Left ventricle myocardium superior (tissue), 1 donor: Measurements from ENCODE around the gene ZNF628. TPM values are rescaled to one million over a fixed set of nuclear protein-coding genes. Genes with fewer than 3 reads are reported as not detected.
"Not testable (repeated sequence)": the region's sequence is repeated elsewhere in the genome, so short reads cannot be mapped to it uniquely, and the experiment has no call there.

Source experiments
- ATAC-seq: fragments of 200-7000 bp; cut with Tn5 transposase; one replicate; pipeline ENCODE4 v1.9.1; 2020; ENCODE audit warnings: mild to moderate bottlenecking, moderate library complexity
- DNase-seq: peaks from one replicate; pipeline ENCODE4 v3.0.0-alpha.2; 2020
- intact Hi-C: fragments of 100-400 bp; cut with micrococcal nuclease; formaldehyde crosslinking; loops from one replicate; pipeline ENCODE4 v1.11.0; 2022
- total RNA-seq: library from RNA; stranded (reverse); fragmentation: NEBNext Ultra II Directional; extraction: Animal tissue kit (Norgen Biotek cat#: 25700); gene quantifications from one replicate; pipeline ENCODE4 v1.2.1, GENCODE V29; 2021
- donor health status: DM: no; HTN: yes; CAD: no; lungs with severe emphysema.

Gene ZNF628
- total RNA-seq, 1 donor from 2014 or later, result 6.4 TPM

- DNase-seq, result peak; percentile 30
- ATAC-seq, result no peak
- intact Hi-C loops, result no loop called here
These were observed 14.3 kb downstream of the ZNF628 start for GRCh38 chr19:55490478-55491432.

- intact Hi-C loops, result no loop called here
- ATAC-seq, result no peak
- DNase-seq, result peak; percentile 18
These were observed 15.3 kb downstream of the ZNF628 start for GRCh38 chr19:55491546-55492360.

DNA sequence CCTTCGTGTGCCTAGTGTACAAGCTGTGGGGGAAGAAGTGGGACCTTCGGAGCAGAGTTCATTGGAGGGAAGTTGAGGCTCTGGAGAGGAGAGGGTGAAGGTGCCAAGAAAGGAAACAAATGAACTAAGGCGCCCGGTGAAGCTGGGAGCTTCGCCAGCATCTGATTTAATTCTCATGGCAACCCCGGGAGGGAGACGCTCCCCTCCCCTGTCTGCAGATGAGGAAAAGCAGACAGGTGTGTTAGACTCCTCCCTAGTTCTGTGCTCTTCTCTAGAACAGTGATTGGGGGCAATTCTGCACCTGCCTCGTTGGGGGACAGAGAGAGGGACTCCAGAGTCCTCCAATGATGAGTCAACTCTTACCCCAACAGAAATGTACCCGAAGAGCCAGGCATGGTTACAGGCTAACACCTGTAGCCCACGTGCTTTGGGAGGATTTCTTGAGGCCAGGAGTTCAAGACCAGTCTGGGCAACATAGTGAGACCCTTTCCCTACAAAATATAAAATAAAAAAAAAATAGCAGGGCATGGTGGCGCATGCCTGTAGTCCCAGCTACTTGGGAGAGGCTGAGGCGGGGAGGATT is 16.0 kb downstream of the ZNF628 start:
- ATAC-seq, result no peak
- DNase-seq, result no peak
- intact Hi-C loops, result no loop called here

DNA sequence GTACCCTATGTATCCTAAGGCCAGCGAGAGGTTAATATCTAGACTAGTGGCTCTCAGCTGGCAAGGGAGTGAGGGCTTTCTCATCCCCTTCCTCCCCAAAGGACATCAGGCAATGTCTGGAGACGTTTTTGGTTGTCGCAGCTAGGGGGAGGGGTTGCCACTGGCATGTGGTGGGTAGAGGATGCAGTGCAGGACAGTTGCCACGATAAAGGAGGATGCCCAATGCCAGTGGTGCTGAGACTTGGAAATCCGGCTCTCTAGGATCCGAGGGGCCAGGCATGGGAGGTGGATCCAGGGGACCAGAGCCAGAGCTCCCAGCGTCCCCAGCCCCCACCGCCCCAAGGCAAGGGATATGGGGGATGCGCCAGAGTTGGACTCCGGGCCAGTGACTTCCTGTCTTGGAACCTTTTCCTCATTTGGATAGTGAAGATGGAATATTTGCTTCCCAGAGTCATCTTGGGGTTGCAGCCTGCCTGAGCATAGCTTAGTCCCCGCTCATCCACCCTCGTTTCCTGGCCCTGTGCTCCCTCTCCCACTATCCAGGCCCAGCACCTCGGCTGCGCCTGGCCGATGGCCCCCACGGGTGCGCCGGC is 16.7 kb downstream of the ZNF628 start:
- intact Hi-C loops, result no loop called here
- peak; percentile 8 for ATAC-seq
- DNase-seq, result no peak

DNA sequence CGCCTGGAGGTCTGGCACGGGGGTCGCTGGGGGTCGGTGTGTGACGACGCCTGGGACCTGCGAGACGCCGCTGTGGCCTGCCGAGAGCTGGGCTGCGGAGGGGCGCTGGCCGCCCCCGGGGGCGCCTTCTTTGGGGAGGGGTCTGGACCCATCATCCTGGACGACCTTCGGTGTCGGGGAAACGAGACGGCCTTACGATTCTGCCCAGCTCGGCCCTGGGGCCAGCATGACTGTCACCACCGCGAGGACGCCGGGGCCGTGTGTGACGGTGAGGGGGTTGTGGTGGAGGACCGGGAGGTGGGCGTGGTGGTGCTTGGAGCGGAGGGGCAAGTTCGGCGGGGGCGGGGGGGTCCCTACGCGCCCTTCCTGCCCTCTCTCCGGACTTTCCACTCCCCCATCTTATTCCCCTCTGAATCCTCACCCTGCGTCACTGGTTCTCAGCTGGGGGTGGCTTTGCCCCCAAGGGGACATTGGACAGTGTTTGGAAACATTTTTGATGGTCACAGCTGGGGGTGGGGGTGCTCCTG is 17.3 kb downstream of the ZNF628 start:
- peak; percentile 13 for ATAC-seq
- DNase-seq, result peak; percentile 31
- intact Hi-C loops, result no loop called here

GRCh38 chr19:55494172-55494761 is 17.9 kb downstream of the ZNF628 start:
- ATAC-seq, result peak; percentile 76
- intact Hi-C loops, result no loop called here
- DNase-seq, result peak; percentile 76

DNA sequence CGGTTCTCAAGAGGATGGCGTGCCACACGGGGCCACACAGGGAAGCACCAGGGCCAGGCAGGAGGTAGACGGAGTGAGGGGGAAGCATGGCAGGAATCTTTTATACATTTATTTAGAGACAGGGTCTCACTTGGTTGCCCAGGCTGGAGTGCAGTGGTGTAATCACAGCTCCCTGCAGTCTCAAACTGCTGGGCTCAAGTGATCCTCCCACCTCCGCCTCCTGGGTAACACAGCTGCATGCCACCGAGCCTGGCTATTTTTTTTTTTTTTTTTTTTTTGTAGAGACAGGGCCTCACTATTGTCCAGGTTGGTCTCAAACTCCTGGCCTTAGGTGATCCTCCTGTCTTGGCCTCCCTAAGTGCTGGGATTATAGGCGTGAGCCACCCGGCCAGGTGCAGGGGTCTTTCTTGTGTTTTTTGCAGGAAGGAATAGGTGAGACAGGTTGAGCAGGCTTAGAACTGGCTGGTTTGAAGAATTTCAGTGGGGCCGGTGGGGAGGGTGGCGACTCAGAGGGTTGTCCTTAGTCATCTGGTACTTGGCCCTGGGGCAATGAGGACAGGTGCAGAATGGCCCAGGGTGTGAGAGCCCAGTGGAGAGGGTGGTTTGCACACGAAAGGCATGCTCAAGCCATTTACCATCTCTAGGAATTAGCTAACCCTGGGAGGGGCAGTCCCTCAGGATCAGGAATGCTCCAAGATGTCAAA is 19.4 kb downstream of the ZNF628 start:
- ATAC-seq (no peak), DNase-seq (no peak)
- intact Hi-C loops, result no loop called here

- ATAC-seq, intact Hi-C loops: not testable (repeated sequence)
- peak; percentile 20 for DNase-seq
These were observed 20.4 kb downstream of the ZNF628 start for GRCh38 chr19:55496820-55497219.

- intact Hi-C loops, result no loop called here
- peak; percentile 21 for DNase-seq
- no peak for ATAC-seq
These were observed 21.3 kb downstream of the ZNF628 start for GRCh38 chr19:55497763-55498162.

DNA sequence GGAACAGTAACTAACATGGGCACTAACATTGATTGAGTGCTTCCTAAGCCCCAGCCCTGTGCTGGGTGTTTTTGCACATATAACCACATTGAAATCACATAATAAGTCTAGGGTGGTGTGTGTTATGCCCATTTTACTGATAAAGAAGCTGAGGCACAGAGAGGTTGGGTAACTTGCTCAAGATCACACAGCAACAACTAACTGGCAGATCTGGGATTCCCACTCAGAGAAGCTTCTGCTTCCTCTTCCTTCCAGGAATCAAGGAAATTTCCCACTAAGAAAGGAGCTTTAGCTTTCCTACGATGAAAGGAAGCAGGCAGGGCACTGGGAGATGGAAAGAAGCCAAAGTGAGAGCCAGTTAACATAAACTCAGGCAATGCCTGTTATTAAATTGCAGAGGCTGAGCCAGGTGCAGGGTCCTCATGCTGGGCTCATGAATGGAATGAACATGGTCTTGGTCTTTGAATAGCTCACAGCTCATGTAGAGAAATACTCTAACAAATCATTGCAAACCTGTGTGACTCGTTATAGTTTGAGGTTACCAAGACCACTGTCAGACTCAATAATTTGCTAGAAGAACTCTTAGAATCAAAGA is 21.9 kb downstream of the ZNF628 start:
- DNase-seq, result no peak
- ATAC-seq, result no peak
- intact Hi-C loops, result no loop called here

DNA sequence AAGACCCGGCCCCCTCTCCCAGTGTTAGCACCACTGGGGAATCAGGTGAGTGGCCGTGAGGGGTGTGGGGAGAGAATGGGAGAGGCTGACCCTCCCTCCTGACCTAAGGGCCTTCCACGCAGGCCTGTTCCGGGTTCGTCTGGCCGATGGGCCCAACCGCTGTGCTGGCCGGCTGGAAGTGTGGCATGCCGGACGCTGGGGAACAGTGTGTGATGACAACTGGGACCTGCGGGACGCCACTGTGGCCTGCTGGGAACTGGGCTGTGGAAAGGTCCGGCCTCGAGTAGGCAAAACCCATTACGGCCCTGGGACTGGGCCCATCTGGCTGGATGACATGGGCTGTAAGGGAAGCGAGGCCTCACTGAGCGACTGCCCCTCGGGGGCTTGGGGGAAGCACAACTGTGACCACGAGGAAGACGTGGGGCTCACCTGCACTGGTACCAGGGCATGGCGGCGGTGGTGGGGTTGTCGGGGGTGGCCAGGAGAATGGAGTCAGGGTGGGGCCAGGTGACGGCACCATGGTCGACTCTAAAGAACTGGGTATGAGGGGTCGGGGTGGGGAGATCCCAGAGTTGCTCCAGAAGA is 24.0 kb downstream of the ZNF628 start:
- no peak for ATAC-seq
- peak; percentile 23 for DNase-seq
- intact Hi-C loops, result no loop called here

DNA sequence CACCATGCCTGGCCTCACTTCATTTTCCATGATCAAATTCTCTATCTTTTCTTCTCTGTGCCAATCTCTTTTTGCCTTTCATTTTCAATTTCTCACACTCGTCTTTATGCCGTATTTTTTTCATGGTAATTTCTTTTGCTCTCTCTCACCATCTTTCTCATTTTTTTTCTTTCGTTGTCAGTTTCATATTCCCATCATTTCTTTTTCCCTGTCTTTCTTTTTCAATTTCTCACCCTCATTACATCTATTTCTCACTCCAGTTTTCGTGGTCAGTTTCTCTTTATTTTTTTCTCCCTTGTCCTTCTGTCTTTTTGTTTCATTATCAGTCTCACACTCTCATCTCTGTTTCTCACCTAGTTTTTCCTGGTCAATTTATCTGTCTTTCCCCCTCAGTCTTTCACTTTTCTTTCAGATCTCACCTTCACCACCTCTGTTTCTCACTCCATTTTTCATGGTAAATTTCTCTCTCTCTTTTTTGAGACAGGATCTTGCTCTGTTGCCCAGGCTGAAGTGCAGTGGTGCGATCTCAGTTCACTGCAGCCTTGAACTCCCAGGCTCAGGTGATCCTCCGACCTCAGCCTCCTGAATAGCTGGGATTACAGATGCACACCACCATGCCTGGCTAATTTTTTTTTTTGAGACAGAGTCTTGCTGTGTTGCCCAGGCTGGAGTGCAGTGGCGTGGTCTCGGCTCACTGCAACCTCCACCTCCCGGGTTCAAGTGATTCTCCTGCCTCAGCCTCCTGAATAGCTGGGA is 26.0 kb downstream of the ZNF628 start:
- DNase-seq (peak; percentile 4), ATAC-seq (no peak)
- intact Hi-C loops, result loop anchor here (2.0 kb wide), 1 partner anchor 36 kb away; no protein-coding TSS in a partner anchor

- intact Hi-C loops, result loop anchor here (2.0 kb wide), 1 partner anchor 36 kb away; no protein-coding TSS in a partner anchor
- ATAC-seq (no peak), DNase-seq (no peak)
These were observed 26.7 kb downstream of the ZNF628 start for GRCh38 chr19:55503157-55503501.

- ATAC-seq (peak; percentile 98), DNase-seq (peak; percentile 97)
- intact Hi-C loops, result loop anchor here (2.0 kb wide), 1 partner anchor 37 kb away; no protein-coding TSS in a partner anchor
These were observed 27.3 kb downstream of the ZNF628 start for GRCh38 chr19:55503502-55504251.

GRCh38 chr19:55504252-55504603 is 27.8 kb downstream of the ZNF628 start:
- intact Hi-C loops, result no loop called here
- DNase-seq (peak; percentile 3), ATAC-seq (no peak)

DNA sequence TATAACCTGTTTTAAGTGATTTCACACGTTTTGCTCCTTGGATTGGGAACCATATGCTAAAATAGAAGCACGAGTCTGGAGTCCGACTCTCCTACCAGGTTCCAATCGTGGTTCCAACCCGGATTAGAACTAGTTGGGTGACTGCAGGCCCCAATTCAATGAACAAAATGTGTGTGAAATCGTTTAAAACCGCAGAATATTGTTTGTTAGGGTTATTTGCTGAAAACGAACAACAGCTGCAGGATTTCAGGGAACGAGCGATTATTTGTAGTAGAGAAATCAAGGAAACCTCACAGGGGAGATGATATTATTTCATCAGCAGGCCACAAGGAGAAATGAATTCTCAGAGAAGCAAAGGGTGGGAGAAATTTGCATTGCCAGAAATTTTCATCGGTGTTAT is 28.6 kb downstream of the ZNF628 start:
- intact Hi-C loops, result no loop called here

More for the DNA sequence above, 28.6 kb downstream of the ZNF628 start:
- DNase-seq (no peak), ATAC-seq (no peak)
